ENCODE data around the gene PRKCE. TPM values are rescaled to one million over a fixed set of nuclear protein-coding genes. Genes with fewer than 3 reads are reported as not detected.
A peak's percentile ranks its signal among the peaks of the same experiment; 100 is the strongest.

PRKCE gene
- polyA plus RNA-seq, 3 donors, result 1.3 to 7.7 (median 2.3) TPM

- whole genome bisulfite sequencing (ENCODE audit: insufficient coverage), result 5% methylated on average over 3 of the region's 8 CpGs
- Histone ChIP-seq H3K4me2 (replicated peaks; ENCODE audit: extremely low read depth, low read length, poor library complexity, severe bottlenecking) (no peak overlapping the region), H3K9ac (ENCODE audit: insufficient read depth, low read length, poor library complexity, severe bottlenecking) (no peak overlapping the region), H3K27ac (ENCODE audit: low read depth in 1 of 2, low read length in 2 of 2) (peak overlapping the region in 1 of 2 donors; percentile 75), H3K27me3 (ENCODE audit: control insufficient read depth in 2 of 2, insufficient read depth in 2 of 2, low read length in 2 of 2) (no peaks in the 10 kb centered on the region), H3K4me1 (ENCODE audit: control insufficient read depth in 1 of 2, insufficient read depth in 2 of 2, low read length in 2 of 2) (peaks cover 64 to 65% of the 10 kb centered on the region in 2 donors), H3K79me2 (ENCODE audit: insufficient read depth, low read length) (peaks cover 3% of the 10 kb centered on the region), H4K20me1 (ENCODE audit: insufficient read depth, low read length) (no peaks in the 10 kb centered on the region), H2AFZ (ENCODE audit: insufficient read depth, low read depth, low read length, poor library complexity, severe bottlenecking) (no peak overlapping the region), H3K4me3 (replicated peaks in 1 of 3; ENCODE audit: low read depth in 2 of 3, low read length in 3 of 3) (no peak overlapping the region), H3K9me3 (replicated peaks in 1 of 2; ENCODE audit: control insufficient read depth in 1 of 2, insufficient read depth in 1 of 2, low read length in 2 of 2) (no peaks in the 10 kb centered on the region), H3K36me3 (replicated peaks in 1 of 2; ENCODE audit: control insufficient read depth in 1 of 2, insufficient read depth in 2 of 2, low read length in 2 of 2) (no peaks in the 10 kb centered on the region)
- TF ChIP-seq CTCF (IDR thresholded peaks at IDR 0.05), result no peak
- H3K36me3 Mint-ChIP-seq, result peaks cover 1 to 6% of the 10 kb centered on the region in 2 donors
- peaks cover 70% of the 10 kb centered on the region for H3K4me1 Mint-ChIP-seq
- H3K4me3 Mint-ChIP-seq, result peak overlapping the region in 1 of 2 donors; percentile 3
- intact Hi-C loops (cut with micrococcal nuclease), result loop anchor here in 1 of 2 donors (5.0 kb wide), 2 partner anchors 52 to 73 kb away; partner anchors contain the start of gene PRKCE
- peak overlapping the region in 6 of 7 donors; percentile 35 to 79 (median 66) for H3K27ac Mint-ChIP-seq
- DNase-seq, result peak in 2 of 3 donors; percentile 16 to 80
- H3K9me3 Mint-ChIP-seq, result peaks cover 0 to 1% (median 0%) of the 10 kb centered on the region in 7 donors
- H3K27me3 Mint-ChIP-seq (ENCODE audit: low read depth in 3 of 3), result peaks cover 0 to 4% (median 2%) of the 10 kb centered on the region in 3 donors
Measured at GRCh38 chr2:45725731-45726130, 74.3 kb downstream of the PRKCE start.

GRCh38 chr2:45726188-45726587, 74.7 kb downstream of the PRKCE start:
- H3K4me1 ChIP-seq (ENCODE audit: control insufficient read depth in 1 of 2, insufficient read depth in 2 of 2, low read length in 2 of 2), result peaks cover 64 to 66% of the 10 kb centered on the region in 2 donors
- H3K4me3 Mint-ChIP-seq, result peak overlapping the region in 1 of 2 donors; percentile 3
- peak overlapping the region in 4 of 7 donors; percentile 35 to 79 (median 66) for H3K27ac Mint-ChIP-seq

More at GRCh38 chr2:45726188-45726587, 74.7 kb downstream of the PRKCE start:
- Histone ChIP-seq H3K9me3 (replicated peaks in 1 of 2; ENCODE audit: control insufficient read depth in 1 of 2, insufficient read depth in 1 of 2, low read length in 2 of 2) (no peaks in the 10 kb centered on the region), H3K36me3 (replicated peaks in 1 of 2; ENCODE audit: control insufficient read depth in 1 of 2, insufficient read depth in 2 of 2, low read length in 2 of 2) (no peaks in the 10 kb centered on the region), H3K9ac (ENCODE audit: insufficient read depth, low read length, poor library complexity, severe bottlenecking) (no peak overlapping the region), H3K4me3 (replicated peaks in 1 of 3; ENCODE audit: low read depth in 2 of 3, low read length in 3 of 3) (no peak overlapping the region), H3K27me3 (ENCODE audit: control insufficient read depth in 2 of 2, insufficient read depth in 2 of 2, low read length in 2 of 2) (no peaks in the 10 kb centered on the region), H3K79me2 (ENCODE audit: insufficient read depth, low read length) (peaks cover 7% of the 10 kb centered on the region), H3K4me2 (replicated peaks; ENCODE audit: extremely low read depth, low read length, poor library complexity, severe bottlenecking) (no peak overlapping the region), H4K20me1 (ENCODE audit: insufficient read depth, low read length) (no peaks in the 10 kb centered on the region), H3K27ac (ENCODE audit: low read depth in 1 of 2, low read length in 2 of 2) (no peak overlapping the region), H2AFZ (ENCODE audit: insufficient read depth, low read depth, low read length, poor library complexity, severe bottlenecking) (no peak overlapping the region)
- WGBS (ENCODE audit: insufficient coverage), result no CpG with 5 or more reads among the region's 4 CpGs
- no peak for TF ChIP-seq CTCF (IDR thresholded peaks at IDR 0.05)
- intact Hi-C loops (cut with micrococcal nuclease), result loop anchor here in 1 of 2 donors (5.0 kb wide), 2 partner anchors 51 to 74 kb away; partner anchors contain the start of gene PRKCE
- Mint-ChIP-seq H3K27me3 (ENCODE audit: low read depth in 3 of 3) (peaks cover 0 to 4% (median 2%) of the 10 kb centered on the region in 3 donors), H3K4me1 (peaks cover 70% of the 10 kb centered on the region), H3K36me3 (peaks cover 1 to 6% of the 10 kb centered on the region in 2 donors), H3K9me3 (peaks cover 0 to 5% (median 0%) of the 10 kb centered on the region in 7 donors)
- DNase-seq, result peak in 1 of 3 donors; percentile 54
